Measurements from ENCODE around the gene NRXN3.

Gene NRXN3

DNA sequence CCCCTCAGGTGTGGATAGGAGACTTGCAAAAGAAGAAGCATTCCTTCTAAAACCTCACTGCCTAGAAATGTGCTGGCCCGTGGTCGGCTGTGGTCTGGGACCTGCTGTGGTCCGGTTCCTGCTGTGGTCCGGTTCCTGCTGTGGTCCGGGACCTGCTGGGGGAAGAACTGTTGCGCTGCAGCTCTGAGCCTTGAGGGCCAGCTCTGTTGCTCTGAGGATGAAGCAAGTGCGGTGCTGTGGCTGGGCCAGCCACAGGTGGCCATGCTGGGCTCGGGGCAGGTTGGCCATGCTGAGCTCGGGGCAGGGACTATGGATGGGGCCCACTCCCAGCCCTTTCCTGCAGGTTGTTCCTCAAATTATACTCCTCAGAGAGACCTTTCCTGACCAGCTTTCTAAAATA is 5.2 kb downstream of the NRXN3 start:
- no peak for DNase-seq

DNA sequence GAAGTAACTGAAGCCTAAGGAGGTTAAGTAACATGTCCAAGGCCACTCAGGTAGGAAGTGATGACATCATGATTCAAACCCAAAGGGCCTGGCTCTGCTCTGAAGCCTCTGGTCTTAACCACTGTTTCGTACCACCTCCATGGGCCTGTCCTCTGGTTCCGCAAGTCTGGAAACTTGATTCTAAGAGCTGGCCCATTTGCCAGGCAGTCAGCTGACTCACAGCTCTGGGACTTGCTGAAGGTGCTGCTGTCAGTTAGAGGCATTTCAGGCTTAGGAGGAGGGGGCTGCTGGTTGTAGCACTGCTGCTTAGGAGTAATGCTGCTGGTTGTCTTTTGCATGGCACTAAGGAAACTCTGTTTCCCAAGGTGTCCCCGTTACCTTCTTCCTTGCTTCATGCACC is 7.9 kb downstream of the NRXN3 start:
- no peak for DNase-seq

GRCh38 chr14:78178971-78179370 is 8.8 kb downstream of the NRXN3 start:
- DNase-seq = no peak

GRCh38 chr14:78181270-78181669 is 11.1 kb downstream of the NRXN3 start:
- no peak for DNase-seq

DNA sequence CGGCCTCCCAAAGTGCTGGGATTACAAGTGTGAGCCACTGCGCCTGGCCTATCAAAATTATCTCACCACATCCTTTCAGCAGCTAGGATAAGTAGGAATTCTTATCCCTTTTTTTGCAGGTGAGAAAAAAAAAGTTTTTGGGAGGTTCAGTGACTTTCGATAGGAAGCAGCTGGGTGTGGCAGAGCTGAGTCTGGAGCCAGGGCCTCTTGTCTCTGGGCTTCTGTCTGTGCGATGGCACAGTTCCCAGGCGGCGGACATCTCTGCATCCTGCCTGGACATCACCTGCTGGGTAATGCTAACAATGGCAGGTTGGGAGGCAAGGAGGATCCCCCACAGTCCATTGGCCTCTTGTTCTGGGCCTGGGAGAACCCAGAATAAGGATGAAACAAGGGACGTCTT is 12.5 kb downstream of the NRXN3 start:
- no peak for DNase-seq

DNA sequence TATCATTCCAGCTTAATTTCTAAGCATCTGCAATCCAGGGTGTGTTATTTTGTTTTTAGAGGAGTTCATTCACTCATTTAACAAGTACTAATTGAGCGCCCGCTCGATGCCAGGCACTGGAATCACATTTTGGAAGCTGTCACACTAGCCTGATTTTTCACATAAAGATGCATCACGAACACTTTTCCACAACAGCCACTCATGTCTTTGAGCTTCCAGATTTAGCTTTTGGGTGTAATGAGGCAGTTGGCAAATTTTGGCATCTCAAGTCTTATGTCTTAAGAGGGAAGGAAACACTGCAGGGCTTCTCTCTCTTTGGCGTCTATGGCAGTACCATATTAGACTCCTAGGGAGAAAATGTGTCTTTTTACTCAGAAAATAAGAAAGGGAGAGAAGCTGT is 14.0 kb downstream of the NRXN3 start:
- no peak for DNase-seq

DNA sequence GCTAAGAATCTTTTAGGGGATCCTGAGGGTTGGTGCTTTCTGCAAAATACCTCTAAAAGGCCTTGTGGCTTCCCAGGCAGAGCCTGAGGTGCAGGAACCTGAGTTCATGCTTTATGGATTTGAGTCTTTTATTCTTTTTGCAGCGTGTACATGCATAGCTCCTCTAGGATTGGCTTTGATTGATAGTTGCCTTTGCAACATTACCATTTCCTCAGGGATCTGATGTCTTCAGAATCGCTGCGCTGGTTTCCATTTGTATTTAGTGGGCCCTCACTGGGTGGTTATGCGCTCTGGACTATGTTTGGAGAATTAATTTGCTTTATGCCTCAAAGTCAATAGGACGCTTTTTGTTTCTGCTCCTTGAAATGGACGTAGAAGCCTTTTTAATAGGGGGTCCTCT is 16.1 kb downstream of the NRXN3 start:
- DNase-seq = no peak

- DNase-seq = no peak
These were observed 18.7 kb downstream of the NRXN3 start for GRCh38 chr14:78188882-78189281.

DNA sequence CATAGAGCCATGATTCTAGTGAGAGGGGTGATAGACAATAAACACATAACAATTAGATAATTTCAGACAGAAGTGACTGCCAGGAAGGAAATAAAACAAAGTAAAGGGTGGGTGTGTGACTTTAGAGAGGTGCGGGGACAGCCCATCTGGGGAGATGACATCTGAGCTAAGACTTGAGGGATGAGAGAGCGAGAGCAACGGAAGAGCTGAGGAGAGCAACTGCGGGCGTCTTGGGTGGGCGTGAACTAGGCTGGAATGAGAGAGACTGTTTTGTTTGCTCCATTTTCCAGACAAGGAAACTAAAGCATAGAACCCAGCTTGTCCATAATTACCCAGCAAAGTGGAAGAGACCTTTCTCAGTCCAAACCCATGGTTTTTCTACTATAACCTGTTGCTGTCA is 25.3 kb downstream of the NRXN3 start:
- DNase-seq = no peak

DNA sequence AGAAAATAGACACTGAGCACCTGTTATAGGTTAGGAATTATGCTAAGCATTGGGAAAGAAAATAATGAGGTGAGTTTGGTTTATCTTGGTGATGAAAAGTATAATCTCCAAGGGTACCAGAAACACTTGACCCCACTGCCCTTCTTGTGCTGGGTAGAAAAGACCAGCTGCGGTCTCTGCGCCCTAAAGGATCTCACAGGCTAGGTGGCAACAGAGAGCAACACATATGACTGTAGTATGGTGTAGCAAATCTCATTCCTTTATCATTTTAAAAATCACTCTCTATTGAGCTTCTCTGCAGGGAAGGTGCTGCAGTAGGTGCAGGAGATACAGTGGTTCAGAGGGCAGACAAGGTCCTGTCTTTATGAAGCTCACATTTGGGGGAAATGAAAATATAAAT is 26.1 kb downstream of the NRXN3 start:
- DNase-seq = no peak

DNA sequence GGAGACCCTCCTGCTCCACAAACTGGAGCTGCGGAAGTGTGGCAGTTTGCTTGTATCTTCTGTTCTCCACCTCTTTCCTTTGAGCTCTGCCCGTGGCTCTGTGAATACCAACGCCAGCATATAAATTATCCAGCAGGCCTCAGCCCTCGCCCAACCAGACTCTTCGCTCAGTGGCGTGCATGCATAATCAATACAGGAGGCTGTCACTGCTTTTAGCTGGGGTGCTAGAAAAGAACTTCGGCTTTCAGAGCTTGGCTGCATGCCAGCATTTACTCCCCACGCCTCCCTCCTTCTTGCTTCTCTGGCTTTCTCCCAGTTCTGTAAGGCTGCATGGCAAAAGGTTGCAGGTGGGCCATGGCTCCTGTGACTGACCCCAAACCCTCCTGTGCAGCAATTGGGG is 26.9 kb downstream of the NRXN3 start:
- no peak for DNase-seq

GRCh38 chr14:78202163-78202562 is 32.0 kb downstream of the NRXN3 start:
- no peak for DNase-seq

- DNase-seq = no peak
These were observed 32.8 kb downstream of the NRXN3 start for GRCh38 chr14:78202976-78203375.

DNA sequence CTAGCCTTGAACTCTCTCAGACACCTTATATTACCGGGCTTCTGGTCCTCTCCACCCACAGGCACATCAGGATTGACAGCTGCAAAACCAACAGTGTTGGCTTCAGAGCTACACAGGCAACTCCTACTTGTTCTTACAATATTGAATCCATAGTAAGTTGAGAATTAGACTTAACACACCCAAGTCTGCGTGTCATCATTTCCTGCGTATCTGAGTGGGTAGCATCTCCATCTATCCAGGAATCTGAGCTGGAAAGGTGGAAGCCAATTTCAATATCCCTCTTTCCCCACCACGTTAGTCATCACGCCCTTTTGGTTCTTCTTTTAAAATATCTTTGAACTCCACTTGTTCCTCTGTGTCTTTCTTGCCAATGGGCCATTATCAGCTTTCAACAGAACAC is 37.2 kb downstream of the NRXN3 start:
- DNase-seq = no peak

- no peak for DNase-seq
These were observed 50.1 kb downstream of the NRXN3 start for GRCh38 chr14:78220273-78220672.

DNA sequence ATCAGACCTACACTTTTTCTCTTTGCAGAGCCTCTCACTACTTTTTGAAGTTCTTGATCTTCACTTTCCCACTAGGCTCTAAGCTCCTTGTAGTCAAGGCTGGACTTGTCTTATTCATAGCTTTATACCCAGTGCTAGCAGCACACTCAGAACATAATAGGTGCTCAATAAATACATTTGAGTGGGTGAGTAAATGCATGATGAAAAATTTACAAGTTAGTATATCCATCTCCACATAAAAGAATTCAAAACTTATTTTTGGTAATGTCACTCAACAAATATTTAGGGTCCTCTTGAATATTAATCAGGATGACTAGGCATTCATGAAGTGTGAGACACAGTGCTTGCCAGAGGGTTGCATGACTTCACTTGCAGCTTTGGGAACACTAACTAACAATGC is 52.6 kb downstream of the NRXN3 start:
- no peak for DNase-seq

GRCh38 chr14:78227248-78228077 is 57.3 kb downstream of the NRXN3 start:
- DNase-seq = no peak

GRCh38 chr14:78228702-78229327 is 58.6 kb downstream of the NRXN3 start:
- no peak for DNase-seq

DNA sequence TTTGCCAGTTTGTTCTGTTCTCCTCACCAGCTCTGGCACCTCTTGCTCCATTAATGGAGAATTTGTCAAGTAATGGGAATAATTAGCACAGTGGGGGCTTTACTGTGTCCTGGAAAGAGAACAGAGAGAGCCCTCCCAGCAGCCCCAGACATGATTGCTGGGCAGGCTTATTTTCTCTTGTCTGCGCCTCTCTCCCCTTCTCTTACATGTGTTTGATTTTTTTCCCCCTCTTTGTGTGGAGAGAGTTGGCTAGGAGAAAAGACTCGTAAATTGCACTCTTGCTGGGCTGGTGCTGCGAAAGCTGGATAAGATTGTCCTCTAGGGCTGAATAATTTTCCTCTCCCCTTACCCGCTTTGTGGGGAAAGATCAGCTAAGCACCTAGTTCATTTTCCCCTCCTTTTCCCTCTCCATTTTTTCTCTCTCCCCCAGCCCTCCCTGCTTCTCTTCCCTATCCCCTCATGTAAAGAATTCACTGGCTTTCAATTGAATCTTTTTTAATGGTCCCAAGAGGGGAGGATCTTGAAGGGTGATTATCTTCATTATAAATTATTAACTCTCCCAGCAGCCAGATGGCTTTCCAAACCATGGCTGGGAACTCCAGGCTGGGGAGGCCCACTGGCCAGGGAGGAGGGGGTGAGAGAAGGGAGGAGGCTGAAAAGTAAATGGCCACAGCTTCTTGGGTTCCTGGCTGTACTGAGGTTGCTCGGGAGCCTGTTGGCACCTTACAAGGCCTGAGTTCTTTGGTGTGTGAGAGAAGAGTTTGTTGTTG is 62.2 kb downstream of the NRXN3 start:
- no peak for DNase-seq

- DNase-seq = no peak
These were observed 68.0 kb downstream of the NRXN3 start for GRCh38 chr14:78238141-78238540.

DNA sequence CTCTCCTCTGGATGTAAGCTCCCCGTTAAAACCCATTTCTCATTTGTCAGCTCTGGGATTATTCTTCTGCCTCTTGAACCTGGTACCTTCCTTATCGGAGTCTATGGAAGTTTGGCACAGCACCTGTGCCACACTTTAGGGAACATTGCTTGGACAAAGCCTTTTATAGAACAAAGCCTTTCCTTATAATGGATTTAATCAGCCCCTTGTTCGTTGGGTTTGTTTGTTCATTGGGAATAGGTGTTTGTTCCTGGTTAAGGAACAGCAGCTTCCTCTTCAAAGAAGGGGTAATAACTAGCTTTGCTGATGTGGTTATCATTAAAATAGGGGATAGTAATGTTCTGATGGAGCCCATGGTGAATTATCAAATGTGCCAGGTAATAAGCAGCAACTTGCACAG is 70.4 kb downstream of the NRXN3 start:
- no peak for DNase-seq

GRCh38 chr14:78242086-78242485 is 71.9 kb downstream of the NRXN3 start:
- no peak for DNase-seq

- DNase-seq = no peak
These were observed 73.0 kb downstream of the NRXN3 start for GRCh38 chr14:78243187-78243586.

- DNase-seq = no peak
These were observed 75.1 kb downstream of the NRXN3 start for GRCh38 chr14:78245238-78245637.

Measured in activated T-cell treated with anti-CD3 and anti-CD28 coated beads, Interleukin-2, amount 50 U/mL, for 48 hours (primary cell).